BJ (cell line): ENCODE measurements around the gene CDH12. TPM values are rescaled to one million over a fixed set of nuclear protein-coding genes. Genes with fewer than 3 reads are reported as not detected.

Experiments used
- CTCF ChIA-PET: fragments of 350-600 bp; formaldehyde crosslinking; extraction: SDS; loops from one replicate; lab custom pipeline; 2021; ENCODE audit warnings: antibody characterized with exemption, inconsistent platforms; lab: Yijun Ruan, JAX
- POLR2A ChIA-PET: fragments of 300-600 bp; sonication (Branson Sonifier 250); formaldehyde crosslinking; extraction: SDS; loops from one replicate; lab custom pipeline; 2021; ENCODE audit warnings: antibody characterized with exemption; lab: Charles Lee
- DNase-seq: peaks from one replicate; pipeline ENCODE4 v3.0.0-alpha.2; 2011; ENCODE audit warnings: low read depth
- H3K27me3 ChIP-seq: 2 replicates; pipeline ENCODE4 v1.6.0; 2011; ENCODE audit warnings: low read length; ENCODE audit not compliant: control insufficient read depth, insufficient read depth
- H3K36me3 ChIP-seq: 2 replicates; pipeline ENCODE4 v1.5.1; 2011; ENCODE audit warnings: low read length; ENCODE audit not compliant: control insufficient read depth, insufficient read depth
- H3K4me3 ChIP-seq: 2 replicates; pipeline ENCODE4 v1.5.1; 2011; ENCODE audit warnings: low read depth, mild to moderate bottlenecking, control low read depth, low read length
- CTCF ChIP-seq: IDR thresholded peaks from 2 replicates; pipeline ENCODE4 v1.5.1; 2011; ENCODE audit warnings: low read depth, mild to moderate bottlenecking, control low read depth, inconsistent platforms, low read length, moderate library complexity; ENCODE audit not compliant: insufficient read depth
- polyA plus RNA-seq: library from polyadenylated mRNA; depleted of rRNA; stranded (reverse); fragments of >200 nt; gene quantifications from 2 replicates; pipeline ENCODE4 v1.2.3, GENCODE V29; 2011

CDH12 gene
- polyA plus RNA-seq, 1 experiment = not detected

DNA sequence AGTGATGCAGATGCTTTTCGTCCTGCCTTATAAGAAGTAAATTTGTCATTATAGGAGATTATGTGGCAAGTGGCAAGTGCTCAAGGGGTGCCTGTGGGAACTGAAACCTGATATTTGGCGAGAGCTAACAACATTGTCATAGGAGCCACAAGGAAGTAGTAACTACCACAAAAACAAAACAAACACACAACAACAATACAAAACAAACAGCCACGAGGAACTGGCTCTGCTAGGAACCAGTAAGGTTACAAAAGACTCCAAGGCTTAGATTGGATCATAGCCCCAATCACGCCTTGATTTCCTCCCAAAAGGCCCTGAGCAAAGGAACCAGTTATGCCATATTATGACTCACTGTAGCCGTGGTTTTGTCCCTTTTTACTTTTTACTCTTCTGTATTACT, 1045.2 kb downstream of the CDH12 start:
- Histone ChIP-seq H3K36me3 (no peaks in the 10 kb centered on the region), H3K4me3 (no peak overlapping the region), H3K27me3 (no peaks in the 10 kb centered on the region)
- ChIA-PET POLR2A (no interaction called here), CTCF (no interaction called here)
- no peak for DNase-seq
- no peak for TF ChIP-seq CTCF

- no peaks in the 10 kb centered on the region for H3K27me3 ChIP-seq
- ChIA-PET CTCF (no interaction called here), POLR2A (no interaction called here)
- no peak overlapping the region for H3K4me3 ChIP-seq
- no peaks in the 10 kb centered on the region for H3K36me3 ChIP-seq
- no peak for TF ChIP-seq CTCF
- DNase-seq = peak; percentile 8
Measured at GRCh38 chr5:21806943-21807342, 1046.2 kb downstream of the CDH12 start.

DNA sequence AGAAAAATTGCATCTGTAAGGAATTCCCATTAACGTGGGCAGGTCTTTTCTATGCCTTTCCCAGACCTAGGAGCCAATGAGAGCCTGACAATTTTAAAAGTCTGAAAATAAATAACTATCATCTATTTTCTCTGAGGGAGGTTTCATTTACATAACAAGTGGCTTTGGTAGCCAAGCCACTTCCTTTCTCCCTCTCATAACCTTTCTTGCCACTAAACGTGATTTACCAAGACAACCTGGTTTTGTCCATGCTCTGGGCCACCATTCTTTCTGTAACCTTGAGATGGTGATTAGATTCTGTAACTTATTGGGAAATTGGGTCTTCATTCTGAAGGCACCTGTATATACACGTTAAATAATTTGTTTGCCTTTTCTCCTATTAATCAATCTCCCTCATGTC, 1046.9 kb downstream of the CDH12 start:
- no peak for TF ChIP-seq CTCF
- no peak overlapping the region for H3K4me3 ChIP-seq
- ChIA-PET POLR2A (no interaction called here), CTCF (no interaction called here)
- DNase-seq = no peak
- no peaks in the 10 kb centered on the region for H3K27me3 ChIP-seq
- no peaks in the 10 kb centered on the region for H3K36me3 ChIP-seq

DNA sequence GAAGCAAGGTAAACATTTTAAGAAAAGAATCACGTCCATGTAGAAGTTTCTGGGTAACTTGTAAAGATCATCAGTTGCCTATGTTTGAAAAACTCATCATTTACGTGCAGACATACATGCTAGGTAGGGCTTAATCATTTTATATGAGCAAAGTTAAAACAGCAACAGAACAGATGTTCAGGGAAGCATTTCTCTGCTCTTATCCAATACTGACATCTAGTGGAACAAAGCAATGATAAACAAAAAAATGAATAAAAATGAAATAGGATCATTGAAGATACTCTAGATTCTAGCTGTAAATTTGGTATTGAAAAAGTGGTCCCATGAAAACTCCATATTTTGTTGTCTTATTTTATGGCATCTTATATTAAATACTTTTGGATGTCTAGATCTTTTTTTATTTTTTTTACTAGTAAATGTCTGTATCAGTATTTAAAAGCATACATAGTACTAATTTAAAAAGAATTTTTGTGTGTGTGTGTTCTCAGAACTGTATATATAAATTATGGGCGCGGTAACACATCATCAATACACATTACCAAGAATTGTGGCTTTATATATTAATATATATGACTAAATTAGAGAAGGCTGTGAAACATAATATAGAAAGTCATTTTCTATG, 1050.2 kb downstream of the CDH12 start:
- POLR2A ChIA-PET = no interaction called here
- TF ChIP-seq CTCF = peak; percentile 43
- H3K27me3 ChIP-seq = no peaks in the 10 kb centered on the region
- DNase-seq = no peak
- no peaks in the 10 kb centered on the region for H3K36me3 ChIP-seq
- CTCF ChIA-PET = no interaction called here
- no peak overlapping the region for H3K4me3 ChIP-seq

GRCh38 chr5:21802100-21802499, 1051.0 kb downstream of the CDH12 start:
- Histone ChIP-seq H3K36me3 (no peaks in the 10 kb centered on the region), H3K4me3 (no peak overlapping the region), H3K27me3 (no peaks in the 10 kb centered on the region)
- ChIA-PET POLR2A (no interaction called here), CTCF (no interaction called here)
- no peak for TF ChIP-seq CTCF
- DNase-seq = no peak
